Hepatocyte (in vitro differentiated cells): ENCODE results near the gene CHI3L2.

Source experiments
- CTCF ChIP-seq: fragments of 200-600 bp; sonication (generic); IDR thresholded peaks from 2 replicates; pipeline ENCODE4 v1.5.1; 2016; ENCODE audit warnings: antibody characterized with exemption, mild to moderate bottlenecking; ENCODE audit not compliant: poor library complexity
- EZH2phosphoT487 ChIP-seq: fragments of 200-600 bp; sonication (generic); IDR thresholded peaks from one replicate; pipeline ENCODE4 v1.6.1; 2018; ENCODE audit warnings: antibody characterized with exemption, mild to moderate bottlenecking, low read depth, moderate library complexity; ENCODE audit not compliant: unreplicated experiment, severe bottlenecking

GRCh38 chr1:111203681-111204200 lies 23.8 kb upstream of the CHI3L2 start:
- TF ChIP-seq CTCF: no peak
- TF ChIP-seq EZH2phosphoT487: no peak
